ENCODE measurements around the gene FIGN. TPM values are rescaled to one million over a fixed set of nuclear protein-coding genes. Genes with fewer than 3 reads are reported as not detected.

Gene FIGN
- total RNA-seq, 1 experiment from 2014 or later, result not detected

GRCh38 chr2:163729636-163730273 lies 6.1 kb downstream of the FIGN start (continued):
- TF ChIP-seq ZNF274 (IDR thresholded peaks at IDR 0.05; ENCODE audit: low read depth, low read length) (no peak), POLR2AphosphoS5 (IDR thresholded peaks at IDR 0.05; ENCODE audit: low read depth, low read length) (no peak)

GRCh38 chr2:163723881-163724280 lies 11.9 kb downstream of the FIGN start:
- ChIA-PET POLR2A (no interaction called here), CTCF (no interaction called here), RAD21 (ENCODE audit: low non-redundant PET in 1 of 2, low total read pairs in 2 of 2, uncharacterized antibody in 2 of 2, unreplicated experiment in 2 of 2) (no interaction called here)
- H3K79me2 ChIP-seq (ENCODE audit: insufficient read depth, low read length), result no peaks in the 10 kb centered on the region
- no peaks in the 10 kb centered on the region for H3K4me1 ChIP-seq (ENCODE audit: control insufficient read depth in 1 of 2, insufficient read depth in 2 of 2, low read length in 2 of 2)
- DNase-seq (ENCODE audit: low read depth, low spot score) (no peak), ATAC-seq (no peak)
- TF ChIP-seq EGR1 (IDR thresholded peaks at IDR 0.05; ENCODE audit: low read depth) (no peak), CEBPB (IDR thresholded peaks at IDR 0.05; ENCODE audit: low read depth) (no peak), ZBTB33 (IDR thresholded peaks at IDR 0.05; ENCODE audit: extremely low read depth, insufficient replicate concordance, low read length) (no peak), RAD21 (IDR thresholded peaks at IDR 0.05; ENCODE audit: low read depth) (no peak), ZFX (IDR thresholded peaks at IDR 0.05) (no peak), POLR2AphosphoS5 (IDR thresholded peaks at IDR 0.05; ENCODE audit: low read depth, low read length) (no peak), ELF1 (IDR thresholded peaks at IDR 0.05; ENCODE audit: borderline replicate concordance, low read depth) (no peak), CBX3 (IDR thresholded peaks at IDR 0.05; ENCODE audit: low read depth) (no peak), POLR2A (IDR thresholded peaks at IDR 0.05; ENCODE audit: borderline replicate concordance, extremely low read depth, insufficient read depth, insufficient read length) (no peak), TCF7L2 (IDR thresholded peaks at IDR 0.05; ENCODE audit: borderline replicate concordance, extremely low read depth, insufficient read depth, insufficient read length) (no peak), REST (IDR thresholded peaks at IDR 0.05; ENCODE audit: low read depth) (no peak), EZH2 (IDR thresholded peaks at IDR 0.05) (no peak), EZH2phosphoT487 (IDR thresholded peaks at IDR 0.05; ENCODE audit: borderline replicate concordance) (no peak), SP1 (IDR thresholded peaks at IDR 0.05; ENCODE audit: low read depth) (no peak), SRF (IDR thresholded peaks at IDR 0.05; ENCODE audit: low read depth) (no peak)
- TF ChIP-seq, protein P1, sequence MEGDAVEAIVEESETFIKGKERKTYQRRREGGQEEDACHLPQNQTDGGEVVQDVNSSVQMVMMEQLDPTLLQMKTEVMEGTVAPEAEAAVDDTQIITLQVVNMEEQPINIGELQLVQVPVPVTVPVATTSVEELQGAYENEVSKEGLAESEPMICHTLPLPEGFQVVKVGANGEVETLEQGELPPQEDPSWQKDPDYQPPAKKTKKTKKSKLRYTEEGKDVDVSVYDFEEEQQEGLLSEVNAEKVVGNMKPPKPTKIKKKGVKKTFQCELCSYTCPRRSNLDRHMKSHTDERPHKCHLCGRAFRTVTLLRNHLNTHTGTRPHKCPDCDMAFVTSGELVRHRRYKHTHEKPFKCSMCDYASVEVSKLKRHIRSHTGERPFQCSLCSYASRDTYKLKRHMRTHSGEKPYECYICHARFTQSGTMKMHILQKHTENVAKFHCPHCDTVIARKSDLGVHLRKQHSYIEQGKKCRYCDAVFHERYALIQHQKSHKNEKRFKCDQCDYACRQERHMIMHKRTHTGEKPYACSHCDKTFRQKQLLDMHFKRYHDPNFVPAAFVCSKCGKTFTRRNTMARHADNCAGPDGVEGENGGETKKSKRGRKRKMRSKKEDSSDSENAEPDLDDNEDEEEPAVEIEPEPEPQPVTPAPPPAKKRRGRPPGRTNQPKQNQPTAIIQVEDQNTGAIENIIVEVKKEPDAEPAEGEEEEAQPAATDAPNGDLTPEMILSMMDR (IDR thresholded peaks at IDR 0.05 in 2 of 3, conservative IDR thresholded peaks at IDR 0.05 in 1 of 3; ENCODE audit: borderline replicate concordance in 1 of 3, insufficient read depth in 1 of 3, low read depth in 2 of 3, low read length in 2 of 3), result no peak
- BruUV-seq (replicated peaks), result no TSS peak
- intact Hi-C loops (cut with micrococcal nuclease), result no loop called here
- H3K9me2 ChIP-seq (ENCODE audit: insufficient read depth), result no peaks in the 10 kb centered on the region
- H2AFZ ChIP-seq (ENCODE audit: low read depth, low read length, poor library complexity, severe bottlenecking), result no peak overlapping the region
- H3K27me3 ChIP-seq (ENCODE audit: insufficient read depth, low read length), result peaks cover 45% of the 10 kb centered on the region
- no peaks in the 10 kb centered on the region for H3K9me3 ChIP-seq (ENCODE audit: control insufficient read depth in 1 of 2, insufficient read depth in 1 of 2, low read depth in 1 of 2, low read length in 2 of 2)
- H3K9ac ChIP-seq (ENCODE audit: low read length), result no peak overlapping the region
- H4K20me1 ChIP-seq (ENCODE audit: insufficient read depth), result no peaks in the 10 kb centered on the region; the same call in 1 of the 2 replicates
- H3K4me2 ChIP-seq (ENCODE audit: low read length), result no peak overlapping the region
- no peak overlapping the region for H3K27ac ChIP-seq (ENCODE audit: low read depth, low read length)
- H3K36me3 ChIP-seq (ENCODE audit: control insufficient read depth in 1 of 2, insufficient read depth in 2 of 2, low read length in 2 of 2), result no peaks in the 10 kb centered on the region
- H3K4me3 ChIP-seq (replicated peaks in 1 of 2; ENCODE audit: low read depth in 1 of 2, low read length in 2 of 2), result no peak overlapping the region

All from HCT116 (cell line).